ENCODE results near the gene TSSK6. TPM values are rescaled to one million over a fixed set of nuclear protein-coding genes. Genes with fewer than 3 reads are reported as not detected.
A peak's percentile ranks its signal among the peaks of the same experiment; 100 is the strongest.

Gene TSSK6
- total RNA-seq, 1 donor from 2014 or later: 6.4 TPM

DNA sequence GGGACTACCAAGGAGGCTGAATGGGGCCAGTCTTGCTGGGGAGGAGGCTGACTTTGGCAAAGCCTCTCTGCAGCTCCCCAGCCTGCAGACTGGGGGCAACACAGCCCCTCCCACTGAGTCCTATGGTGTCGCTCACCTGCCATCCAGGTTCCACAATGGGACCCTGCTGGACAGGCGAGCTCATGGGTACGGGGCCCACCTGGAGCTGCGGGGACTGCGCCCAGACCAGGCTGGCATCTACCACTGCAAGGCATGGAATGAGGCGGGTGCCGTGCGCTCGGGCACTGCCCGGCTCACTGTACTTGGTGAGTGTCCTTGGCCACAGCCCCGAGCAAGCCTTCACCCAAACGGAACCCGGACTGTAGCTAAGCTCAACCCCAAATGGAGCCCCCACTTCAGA lies 27.8 kb upstream of the TSSK6 start:
- no peak for DNase-seq (ENCODE audit: low read depth)
- Histone ChIP-seq H3K27me3 (ENCODE audit: control insufficient read depth, insufficient read depth, low read length) (peaks cover 43% of the 10 kb centered on the region), H3K36me3 (ENCODE audit: control insufficient read depth, insufficient read depth, low read length) (no peaks in the 10 kb centered on the region), H3K4me3 (ENCODE audit: low read depth, low read length) (no peak overlapping the region)
- TF ChIP-seq, protein P1, sequence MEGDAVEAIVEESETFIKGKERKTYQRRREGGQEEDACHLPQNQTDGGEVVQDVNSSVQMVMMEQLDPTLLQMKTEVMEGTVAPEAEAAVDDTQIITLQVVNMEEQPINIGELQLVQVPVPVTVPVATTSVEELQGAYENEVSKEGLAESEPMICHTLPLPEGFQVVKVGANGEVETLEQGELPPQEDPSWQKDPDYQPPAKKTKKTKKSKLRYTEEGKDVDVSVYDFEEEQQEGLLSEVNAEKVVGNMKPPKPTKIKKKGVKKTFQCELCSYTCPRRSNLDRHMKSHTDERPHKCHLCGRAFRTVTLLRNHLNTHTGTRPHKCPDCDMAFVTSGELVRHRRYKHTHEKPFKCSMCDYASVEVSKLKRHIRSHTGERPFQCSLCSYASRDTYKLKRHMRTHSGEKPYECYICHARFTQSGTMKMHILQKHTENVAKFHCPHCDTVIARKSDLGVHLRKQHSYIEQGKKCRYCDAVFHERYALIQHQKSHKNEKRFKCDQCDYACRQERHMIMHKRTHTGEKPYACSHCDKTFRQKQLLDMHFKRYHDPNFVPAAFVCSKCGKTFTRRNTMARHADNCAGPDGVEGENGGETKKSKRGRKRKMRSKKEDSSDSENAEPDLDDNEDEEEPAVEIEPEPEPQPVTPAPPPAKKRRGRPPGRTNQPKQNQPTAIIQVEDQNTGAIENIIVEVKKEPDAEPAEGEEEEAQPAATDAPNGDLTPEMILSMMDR (IDR thresholded peaks at IDR 0.05; ENCODE audit: insufficient read depth, low read length, poor library complexity, severe bottlenecking): no peak

DNA sequence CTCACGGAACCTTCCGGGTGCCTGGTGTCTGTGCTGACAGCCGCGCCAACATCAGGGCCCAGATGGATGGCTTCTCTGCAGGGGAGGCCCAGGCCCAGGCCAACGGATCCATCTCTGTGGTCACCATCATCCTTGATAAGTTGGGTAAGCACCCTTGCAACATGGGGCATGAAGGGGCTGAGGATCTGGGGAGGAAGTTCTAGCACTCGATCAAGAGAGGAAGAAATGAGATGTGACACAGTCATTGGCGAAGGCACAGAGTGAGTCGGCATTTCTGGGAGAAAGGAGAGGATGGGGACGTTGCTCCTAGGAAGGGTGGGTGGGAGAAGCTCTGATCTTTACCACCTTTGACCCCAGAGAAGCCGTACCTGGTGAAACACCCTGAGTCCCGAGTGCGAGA lies 27.2 kb upstream of the TSSK6 start:
- peaks cover 47% of the 10 kb centered on the region for H3K27me3 ChIP-seq (ENCODE audit: control insufficient read depth, insufficient read depth, low read length)
- no peak overlapping the region for H3K4me3 ChIP-seq (ENCODE audit: low read depth, low read length)
- H3K36me3 ChIP-seq (ENCODE audit: control insufficient read depth, insufficient read depth, low read length): no peaks in the 10 kb centered on the region
- TF ChIP-seq, protein P1 (IDR thresholded peaks at IDR 0.05; ENCODE audit: insufficient read depth, low read length, poor library complexity, severe bottlenecking): no peak
- no peak for DNase-seq (ENCODE audit: low read depth)

DNA sequence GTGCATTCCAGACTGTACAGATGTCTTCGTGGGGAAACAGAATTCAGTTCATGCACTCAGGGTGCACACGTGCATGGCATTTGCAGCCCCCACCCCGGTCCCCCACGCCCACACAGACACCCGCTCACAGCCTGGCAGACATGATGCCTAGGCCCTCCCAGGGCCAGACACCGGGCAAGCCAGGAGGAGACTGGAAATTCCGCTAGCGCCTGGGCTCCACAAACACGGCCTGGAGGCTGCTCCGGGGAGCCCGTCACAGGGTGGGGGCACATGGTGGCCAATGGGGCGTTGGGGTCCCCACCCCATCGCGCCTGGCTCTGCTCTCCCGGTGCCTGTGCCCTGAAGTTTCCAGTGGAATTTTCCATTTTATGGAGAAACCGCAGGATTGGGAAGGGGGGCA lies 26.3 kb upstream of the TSSK6 start:
- Histone ChIP-seq H3K4me3 (ENCODE audit: low read depth, low read length) (no peak overlapping the region), H3K27me3 (ENCODE audit: control insufficient read depth, insufficient read depth, low read length) (peaks cover 49% of the 10 kb centered on the region), H3K36me3 (ENCODE audit: control insufficient read depth, insufficient read depth, low read length) (no peaks in the 10 kb centered on the region)
- DNase-seq (ENCODE audit: low read depth): no peak
- TF ChIP-seq, protein P1 (IDR thresholded peaks at IDR 0.05; ENCODE audit: insufficient read depth, low read length, poor library complexity, severe bottlenecking): no peak

DNA sequence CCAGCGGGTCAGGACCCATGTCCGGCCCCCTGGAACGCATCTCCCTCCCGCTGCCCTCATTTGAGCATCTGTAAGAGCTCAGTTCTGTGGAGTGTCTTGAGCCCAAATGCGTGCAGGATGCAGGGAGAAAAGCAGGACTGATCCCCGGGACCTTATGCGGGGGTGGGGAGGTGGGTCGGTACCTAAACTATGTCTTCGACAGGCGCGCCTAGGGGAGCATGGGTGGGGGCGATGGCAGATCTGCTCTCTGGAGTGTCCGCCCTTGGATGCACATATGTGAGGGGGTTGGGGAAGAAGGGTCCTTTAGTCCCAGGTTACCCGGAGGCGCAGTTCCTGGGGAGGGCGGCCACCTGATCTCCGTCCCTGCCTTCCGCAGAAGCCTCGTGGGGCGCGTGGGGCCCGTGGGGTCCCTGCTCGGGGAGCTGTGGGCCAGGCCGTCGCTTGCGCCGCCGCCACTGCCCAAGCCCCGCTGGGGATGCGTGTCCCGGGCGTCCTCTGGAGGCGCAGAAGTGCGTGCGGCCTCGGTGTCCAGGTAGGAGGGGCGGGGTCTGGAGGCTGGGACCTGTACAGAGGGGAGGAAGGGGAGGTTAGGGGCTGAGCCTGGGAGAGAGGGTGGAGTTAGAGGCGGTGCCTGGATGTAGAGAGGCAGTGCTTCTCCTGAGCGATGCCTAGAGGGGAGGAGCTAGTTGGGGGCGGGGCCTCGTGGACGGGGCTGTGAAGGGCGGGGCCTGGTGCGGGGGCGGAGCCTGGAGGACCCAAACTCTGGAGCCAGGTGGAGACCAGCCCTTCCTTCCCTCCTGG lies 25.6 kb upstream of the TSSK6 start:
- TF ChIP-seq, protein P1 (IDR thresholded peaks at IDR 0.05; ENCODE audit: insufficient read depth, low read length, poor library complexity, severe bottlenecking): no peak
- H3K4me3 ChIP-seq (ENCODE audit: low read depth, low read length): peak overlapping the region; percentile 13
- no peaks in the 10 kb centered on the region for H3K36me3 ChIP-seq (ENCODE audit: control insufficient read depth, insufficient read depth, low read length)
- H3K27me3 ChIP-seq (ENCODE audit: control insufficient read depth, insufficient read depth, low read length): peaks cover 49% of the 10 kb centered on the region
- DNase-seq (ENCODE audit: low read depth): no peak

DNA sequence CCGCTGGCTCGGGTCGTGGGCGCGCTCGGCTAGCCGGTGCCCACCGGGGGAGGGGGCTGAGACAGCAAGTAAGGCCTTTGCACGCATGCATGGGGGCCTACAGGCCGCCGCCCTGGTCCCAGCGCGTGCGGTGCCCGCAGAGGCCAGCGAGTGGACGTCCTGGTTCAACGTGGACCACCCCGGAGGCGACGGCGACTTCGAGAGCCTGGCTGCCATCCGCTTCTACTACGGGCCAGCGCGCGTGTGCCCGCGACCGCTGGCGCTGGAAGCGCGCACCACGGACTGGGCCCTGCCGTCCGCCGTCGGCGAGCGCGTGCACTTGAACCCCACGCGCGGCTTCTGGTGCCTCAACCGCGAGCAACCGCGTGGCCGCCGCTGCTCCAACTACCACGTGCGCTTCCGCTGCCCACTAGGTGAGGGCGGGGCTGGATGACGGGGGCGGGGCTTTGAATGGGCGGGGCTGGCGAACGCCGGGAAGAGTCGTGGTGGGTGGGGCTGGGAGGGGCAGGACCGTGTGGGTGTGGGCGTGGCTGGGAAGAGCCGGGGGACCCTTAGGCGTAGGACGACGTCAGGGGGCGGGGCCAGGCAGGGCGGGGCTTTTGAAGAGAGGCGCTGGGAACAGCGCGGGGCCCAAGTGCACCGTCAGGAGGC lies 24.8 kb upstream of the TSSK6 start:
- Histone ChIP-seq H3K4me3 (ENCODE audit: low read depth, low read length) (peak overlapping the region; percentile 13), H3K36me3 (ENCODE audit: control insufficient read depth, insufficient read depth, low read length) (no peaks in the 10 kb centered on the region), H3K27me3 (ENCODE audit: control insufficient read depth, insufficient read depth, low read length) (peaks cover 46% of the 10 kb centered on the region)
- peak; percentile 26 for DNase-seq (ENCODE audit: low read depth)
- TF ChIP-seq, protein P1 (IDR thresholded peaks at IDR 0.05; ENCODE audit: insufficient read depth, low read length, poor library complexity, severe bottlenecking): no peak

Measured in kidney epithelial cell (primary cell).